HG03045 (cell line): Measurements from ENCODE around the gene SHF.

Source experiments
- ATAC-seq: cut with Tn5 transposase; IDR thresholded peaks from one replicate; pipeline ENCODE4 v1.9.1; 2021; ENCODE audit warnings: mild to moderate bottlenecking, moderate library complexity; ENCODE audit not compliant: unreplicated experiment

Gene SHF

GRCh38 chr15:45130291-45131000, 57.3 kb downstream of the SHF start:
- ATAC-seq = no peak

- no peak for ATAC-seq
Measured at GRCh38 chr15:45129651-45130129, 58.1 kb downstream of the SHF start, which contains the start of the genes DUOX1 and DUOXA1. TSS of gene DUOX1 (plus strand) at chr15:45129994. CDS start at chr15:45131967, 1,973 bp downstream. TSS of gene DUOXA1 (minus strand) at chr15:45129879. CDS start at chr15:45123014, 6,865 bp downstream.

DNA sequence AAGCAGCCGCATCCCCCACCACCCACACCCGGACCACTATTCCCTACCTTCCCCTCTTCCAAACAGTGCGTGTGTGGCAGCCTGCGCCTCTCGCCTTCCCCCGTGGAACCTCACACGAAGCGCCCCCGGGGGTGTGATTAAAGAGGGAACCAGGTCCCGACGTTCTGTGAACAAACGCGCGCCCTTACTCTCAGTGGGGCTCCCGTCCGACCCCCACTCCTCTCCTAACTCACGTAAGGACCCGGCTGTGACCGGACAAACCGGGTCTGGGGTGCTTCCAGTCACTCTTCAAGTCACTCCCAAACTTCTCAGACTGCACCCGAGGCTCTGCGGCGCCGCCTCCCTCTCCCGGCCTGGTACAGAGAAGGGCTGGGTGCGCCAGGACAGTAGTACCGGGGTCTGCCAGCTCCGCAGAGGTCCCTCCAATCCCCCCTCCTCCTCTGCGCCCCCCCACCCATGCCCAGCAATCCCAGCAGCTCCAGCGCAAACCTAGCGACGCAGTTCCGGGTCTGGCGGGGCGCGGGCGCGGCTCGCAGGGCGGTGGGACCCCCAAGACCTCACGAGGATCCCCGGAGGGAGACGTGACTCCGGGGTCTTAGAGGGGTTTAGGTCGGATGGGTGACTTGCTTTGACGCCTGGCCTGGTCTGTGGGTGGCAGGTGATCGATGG, 58.7 kb downstream of the SHF start:
- no peak for ATAC-seq

- ATAC-seq = no peak
Measured at GRCh38 chr15:45126535-45127158, 61.1 kb downstream of the SHF start.

- ATAC-seq = no peak
Measured at GRCh38 chr15:45123397-45123796, 64.4 kb downstream of the SHF start.

- no peak for ATAC-seq
Measured at GRCh38 chr15:45122719-45123118, 65.0 kb downstream of the SHF start.

DNA sequence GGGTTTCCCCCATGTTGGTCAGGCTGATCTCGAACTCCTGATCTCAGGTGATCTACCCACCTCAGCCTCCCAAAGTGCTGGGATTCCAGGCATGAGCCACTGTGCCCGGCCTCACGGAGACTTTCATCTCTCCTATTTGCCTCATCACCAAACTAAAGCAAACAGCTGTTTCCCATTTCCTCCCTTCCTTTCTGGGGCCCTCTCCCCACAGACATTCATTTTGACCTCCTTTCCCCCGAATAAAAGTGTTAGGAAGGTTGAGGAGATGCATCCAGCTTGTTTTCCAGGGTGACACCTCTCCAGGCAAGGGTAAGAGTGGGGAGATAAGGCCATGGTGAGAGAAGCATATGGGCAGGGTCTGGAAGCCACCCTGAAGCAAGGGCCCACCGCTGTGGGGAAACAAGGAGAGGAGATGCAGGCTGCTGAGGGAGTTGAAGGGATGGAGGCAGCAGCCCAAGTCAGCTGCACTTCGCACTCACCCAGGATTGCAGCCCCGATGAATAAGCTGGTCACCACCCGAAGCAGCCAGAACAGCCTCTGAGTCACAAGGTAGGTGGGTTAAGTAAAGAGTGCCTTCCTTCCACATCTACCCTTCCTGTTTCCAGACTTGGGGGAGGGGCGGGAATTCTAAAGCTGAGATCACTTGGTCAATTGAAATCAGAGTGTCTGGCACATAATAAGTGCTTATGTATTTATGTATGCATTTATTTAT, 65.9 kb downstream of the SHF start:
- no peak for ATAC-seq

GRCh38 chr15:45121020-45121419, 66.7 kb downstream of the SHF start:
- no peak for ATAC-seq

DNA sequence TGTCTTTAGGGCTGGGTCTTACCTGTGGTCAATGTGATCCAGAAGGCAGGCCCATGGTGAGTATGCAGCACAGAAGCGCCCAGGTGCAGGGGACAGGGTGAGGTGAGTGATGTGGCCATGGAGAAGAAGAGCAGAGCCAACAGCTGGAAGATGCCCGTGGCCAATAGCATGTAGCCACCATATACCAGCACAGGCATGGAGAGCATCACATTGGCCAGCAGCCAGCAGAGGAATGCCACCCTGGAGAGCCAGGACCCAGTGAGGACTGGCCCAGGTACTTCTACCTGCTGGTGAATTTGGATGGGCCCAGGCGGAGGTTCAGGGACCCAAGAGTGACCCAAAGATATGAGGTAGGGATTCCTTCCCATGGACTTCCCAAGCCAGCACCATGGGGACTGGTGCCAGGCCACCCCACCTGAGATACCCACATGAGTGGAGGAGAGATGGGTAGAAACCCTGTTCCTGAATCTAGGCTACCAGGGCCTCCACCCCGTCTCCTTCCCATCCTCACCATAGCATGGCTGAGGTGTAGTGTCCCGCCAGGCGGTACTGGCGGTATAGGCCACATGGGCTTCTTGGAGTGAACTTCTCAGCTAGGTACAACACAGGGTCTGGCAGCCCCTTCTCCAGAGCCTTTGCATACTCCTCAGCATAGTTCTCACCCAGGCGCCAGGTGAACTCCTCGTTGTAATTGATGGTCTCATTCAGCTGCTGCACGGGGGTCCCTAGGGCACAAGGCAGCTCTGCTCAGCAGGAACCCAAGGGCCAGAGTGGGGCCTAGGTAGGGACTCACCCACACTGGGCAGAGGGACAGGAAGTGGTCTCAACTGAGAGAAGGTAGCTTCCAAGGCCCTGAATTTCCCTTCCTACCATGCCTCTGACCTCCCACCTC, 67.4 kb downstream of the SHF start:
- ATAC-seq = no peak

GRCh38 chr15:45118996-45119395, 68.8 kb downstream of the SHF start:
- no peak for ATAC-seq

DNA sequence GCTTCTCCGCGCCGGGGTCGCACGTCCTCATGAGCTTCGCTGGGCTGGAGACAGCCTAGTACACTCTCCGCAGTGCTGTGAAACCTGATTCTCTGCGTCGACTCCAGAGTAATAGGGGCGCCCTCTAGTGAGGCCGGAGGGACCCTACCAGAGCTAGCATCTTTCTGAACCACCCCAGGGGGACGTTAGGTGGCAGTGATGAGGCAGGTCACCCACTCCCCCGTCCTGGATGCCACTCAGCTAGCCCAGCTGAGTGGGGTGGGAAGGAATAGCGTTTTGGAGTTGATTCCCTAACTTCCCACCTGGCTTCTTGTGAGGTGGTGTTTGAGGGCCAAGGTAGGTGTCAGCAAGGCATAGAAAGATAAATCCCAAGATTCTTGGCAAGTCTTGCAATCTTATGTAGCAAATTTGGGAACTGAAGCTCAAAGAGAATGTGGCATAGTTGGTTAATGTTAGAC, 69.6 kb downstream of the SHF start:
- peak; percentile 85 for ATAC-seq

GRCh38 chr15:45117308-45118130, 70.2 kb downstream of the SHF start:
- ATAC-seq = peak; percentile 4
